CD4-positive, alpha-beta memory T cell (primary cell): Measurements from ENCODE around the gene CST5. TPM values are rescaled to one million over a fixed set of nuclear protein-coding genes. Genes with fewer than 3 reads are reported as not detected.
"Not testable (repeated sequence)": the region's sequence is repeated elsewhere in the genome, so short reads cannot be mapped to it uniquely, and the experiment has no call there.

Source experiments
- CTCF ChIA-PET: fragments of 350-600 bp; sonication (Branson Sonifier 250); formaldehyde crosslinking; loops from one replicate; lab custom pipeline; 2021; ENCODE audit warnings: inconsistent platforms; ENCODE audit not compliant: partially characterized antibody; lab: Charles Lee
- POLR2A ChIA-PET: fragments of 350-600 bp; sonication (Branson Sonifier 250); formaldehyde crosslinking; loops from one replicate; lab custom pipeline; 2021; ENCODE audit not compliant: partially characterized antibody; lab: Charles Lee
- DNase-seq, 5 donors: peaks; one replicate each; pipeline versions ENCODE4 v3.0.0 to v3.0.0-alpha.2; 2020 to 2022; ENCODE audit warnings: mixed read lengths in 1 of 5
- H3K27ac ChIP-seq: one replicate; pipeline ENCODE4 v1.7.0; 2013; ENCODE audit warnings: low read depth, low read length
- H3K27me3 ChIP-seq: 2 replicates; pipeline ENCODE4 v1.7.0; 2013; ENCODE audit warnings: mild to moderate bottlenecking, low read length, moderate library complexity; ENCODE audit not compliant: insufficient read depth
- H3K36me3 ChIP-seq: 2 replicates; pipeline ENCODE4 v1.7.0; 2013; ENCODE audit warnings: mild to moderate bottlenecking, low read length, moderate library complexity; ENCODE audit not compliant: insufficient read depth
- H3K4me1 ChIP-seq: 2 replicates; pipeline ENCODE4 v1.7.0; 2013; ENCODE audit warnings: mild to moderate bottlenecking, low read length, moderate library complexity; ENCODE audit not compliant: insufficient read depth
- H3K4me3 ChIP-seq, 2 donors: one replicate each; pipeline ENCODE4 v1.7.0; 2013; ENCODE audit warnings: low read length in 2 of 2, mild to moderate bottlenecking in 1 of 2
- H3K9me3 ChIP-seq, 2 donors: one replicate each; pipeline ENCODE4 v1.7.0; 2013; ENCODE audit warnings: low read length in 2 of 2, control low read depth in 1 of 2; ENCODE audit not compliant: control insufficient read depth in 1 of 2
- H3K27ac Mint-ChIP-seq, 7 donors: one replicate each; pipeline ENCODE4 v1.8.0; 2020 to 2021; ENCODE audit warnings: mixed read lengths in 7 of 7, mild to moderate bottlenecking in 6 of 7, inconsistent platforms in 3 of 7, moderate library complexity in 3 of 7
- H3K27me3 Mint-ChIP-seq, 2 donors: one replicate each; pipeline ENCODE4 v1.8.0; 2020 to 2021; ENCODE audit warnings: mixed read lengths in 2 of 2
- H3K36me3 Mint-ChIP-seq, 2 donors: one replicate each; pipeline ENCODE4 v1.8.0; 2020 to 2021; ENCODE audit warnings: mixed read lengths in 2 of 2, inconsistent platforms in 1 of 2, mild to moderate bottlenecking in 1 of 2
- H3K4me1 Mint-ChIP-seq, 4 donors: one replicate each; pipeline ENCODE4 v1.8.0; 2020 to 2021; ENCODE audit warnings: mixed read lengths in 4 of 4, mild to moderate bottlenecking in 1 of 4
- H3K4me3 Mint-ChIP-seq, 8 donors: one replicate each; pipeline ENCODE4 v1.8.0; 2020 to 2021; ENCODE audit warnings: mixed read lengths in 8 of 8, mild to moderate bottlenecking in 7 of 8, moderate library complexity in 6 of 8, inconsistent platforms in 3 of 8
- H3K9me3 Mint-ChIP-seq, 8 donors: one replicate each; pipeline ENCODE4 v1.8.0; 2020 to 2021; ENCODE audit warnings: mixed read lengths in 8 of 8, mild to moderate bottlenecking in 5 of 8, inconsistent platforms in 3 of 8, moderate library complexity in 1 of 8
- intact Hi-C: fragments of 100-400 bp; cut with micrococcal nuclease; formaldehyde crosslinking; loops from one replicate; pipeline ENCODE4 v1.15.1; 2023
- polyA plus RNA-seq, 2 donors: library from polyadenylated mRNA; unstranded; fragments of 300-500 nt; fragmentation: Illumina TruSeq; gene quantifications; one replicate each; pipeline ENCODE4 v1.2.3, GENCODE V29; 2021
- total RNA-seq, 2 experiments: library from RNA; stranded (reverse); gene quantifications; one replicate each; pipeline ENCODE4 v1.2.3, GENCODE V29; 2021

CST5 gene
- total and polyA plus RNA-seq, 4 experiments from 2014 or later, result not detected

GRCh38 chr20:23872065-23872464, 7.5 kb downstream of the CST5 start:
- H3K27me3 ChIP-seq, result no peaks in the 10 kb centered on the region
- Mint-ChIP-seq H3K27ac (no peak overlapping the region), H3K4me1 (peaks cover 0 to 8% (median 0%) of the 10 kb centered on the region in 4 donors), H3K27me3 (peaks cover 5 to 32% of the 10 kb centered on the region in 2 donors), H3K36me3 (no peaks in the 10 kb centered on the region), H3K9me3 (no peaks in the 10 kb centered on the region), H3K4me3 (no peak overlapping the region)
- H3K27ac ChIP-seq, result no peak overlapping the region
- no peak overlapping the region for H3K4me3 ChIP-seq
- H3K4me1 ChIP-seq, result no peaks in the 10 kb centered on the region
- DNase-seq, result no peak
- POLR2A ChIA-PET, result no interaction called here
- H3K9me3 ChIP-seq, result no peaks in the 10 kb centered on the region
- CTCF ChIA-PET, result no interaction called here
- no peaks in the 10 kb centered on the region for H3K36me3 ChIP-seq
- intact Hi-C loops, result no loop called here

GRCh38 chr20:23870461-23870860, 9.1 kb downstream of the CST5 start:
- CTCF ChIA-PET, result no interaction called here
- POLR2A ChIA-PET, result no interaction called here
- Mint-ChIP-seq H3K9me3 (no peaks in the 10 kb centered on the region), H3K27ac (no peak overlapping the region), H3K4me1 (peaks cover 0 to 8% (median 0%) of the 10 kb centered on the region in 4 donors), H3K36me3 (no peaks in the 10 kb centered on the region), H3K27me3 (peaks cover 7 to 30% of the 10 kb centered on the region in 2 donors), H3K4me3 (no peak overlapping the region)
- Histone ChIP-seq H3K4me1 (no peaks in the 10 kb centered on the region), H3K4me3 (no peak overlapping the region), H3K27ac (no peak overlapping the region), H3K27me3 (no peaks in the 10 kb centered on the region), H3K36me3 (no peaks in the 10 kb centered on the region), H3K9me3 (no peaks in the 10 kb centered on the region)
- DNase-seq, result no peak
- intact Hi-C loops, result no loop called here

GRCh38 chr20:23869520-23869919, 10.0 kb downstream of the CST5 start:
- POLR2A ChIA-PET, result no interaction called here
- no peak overlapping the region for H3K4me3 Mint-ChIP-seq
- no peaks in the 10 kb centered on the region for H3K36me3 Mint-ChIP-seq

GRCh38 chr20:23868321-23868720, 11.2 kb downstream of the CST5 start:
- Histone ChIP-seq H3K4me1 (no peaks in the 10 kb centered on the region), H3K36me3 (no peaks in the 10 kb centered on the region), H3K27ac (no peak overlapping the region), H3K9me3 (no peaks in the 10 kb centered on the region), H3K4me3 (no peak overlapping the region), H3K27me3 (no peaks in the 10 kb centered on the region)
- intact Hi-C loops, result no loop called here
- H3K4me3 Mint-ChIP-seq, result no peak overlapping the region
- H3K9me3 Mint-ChIP-seq, result peaks cover 0 to 4% (median 0%) of the 10 kb centered on the region in 8 donors
- H3K36me3 Mint-ChIP-seq, result no peaks in the 10 kb centered on the region
- POLR2A ChIA-PET, result no interaction called here
- CTCF ChIA-PET, result no interaction called here
- no peak overlapping the region for H3K27ac Mint-ChIP-seq
- H3K4me1 Mint-ChIP-seq, result peaks cover 0 to 2% (median 0%) of the 10 kb centered on the region in 4 donors
- H3K27me3 Mint-ChIP-seq, result peaks cover 9 to 27% of the 10 kb centered on the region in 2 donors
- DNase-seq, result no peak

More at GRCh38 chr20:23869520-23869919, 10.0 kb downstream of the CST5 start:
- Mint-ChIP-seq H3K9me3 (no peaks in the 10 kb centered on the region), H3K27me3 (peaks cover 9 to 27% of the 10 kb centered on the region in 2 donors), H3K27ac (no peak overlapping the region), H3K4me1 (peaks cover 0 to 6% (median 0%) of the 10 kb centered on the region in 4 donors)
- Histone ChIP-seq H3K9me3 (no peaks in the 10 kb centered on the region), H3K27ac (no peak overlapping the region), H3K4me1 (no peaks in the 10 kb centered on the region), H3K27me3 (no peaks in the 10 kb centered on the region), H3K36me3 (no peaks in the 10 kb centered on the region), H3K4me3 (no peak overlapping the region)
- DNase-seq, result no peak
- intact Hi-C loops, result no loop called here
- CTCF ChIA-PET, result no interaction called here

GRCh38 chr20:23867152-23867776, 12.3 kb downstream of the CST5 start:
- Mint-ChIP-seq H3K36me3 (no peaks in the 10 kb centered on the region), H3K27me3 (peaks cover 9 to 27% of the 10 kb centered on the region in 2 donors), H3K9me3 (peaks cover 0 to 4% (median 0%) of the 10 kb centered on the region in 8 donors), H3K4me3 (no peak overlapping the region), H3K4me1 (no peaks in the 10 kb centered on the region), H3K27ac (no peak overlapping the region)
- Histone ChIP-seq H3K9me3 (no peaks in the 10 kb centered on the region), H3K4me3 (no peak overlapping the region), H3K27ac (no peak overlapping the region), H3K4me1 (no peaks in the 10 kb centered on the region), H3K36me3 (no peaks in the 10 kb centered on the region), H3K27me3 (no peaks in the 10 kb centered on the region)
- POLR2A ChIA-PET, result no interaction called here
- DNase-seq, result no peak
- intact Hi-C loops, result no loop called here
- CTCF ChIA-PET, result no interaction called here

GRCh38 chr20:23860771-23861170, 18.8 kb downstream of the CST5 start:
- H3K36me3 ChIP-seq, POLR2A ChIA-PET, H3K27ac ChIP-seq, H3K27me3 Mint-ChIP-seq, CTCF ChIA-PET, intact Hi-C loops, H3K9me3 ChIP-seq, H3K27ac Mint-ChIP-seq, H3K4me3 ChIP-seq, H3K4me1 Mint-ChIP-seq, DNase-seq, H3K4me1 ChIP-seq, H3K27me3 ChIP-seq, H3K4me3 Mint-ChIP-seq, H3K9me3 Mint-ChIP-seq, H3K36me3 Mint-ChIP-seq: not testable (repeated sequence)

GRCh38 chr20:23857962-23858595, 21.5 kb downstream of the CST5 start:
- Mint-ChIP-seq H3K4me1 (no peaks in the 10 kb centered on the region), H3K9me3 (no peaks in the 10 kb centered on the region), H3K27ac (no peak overlapping the region), H3K4me3 (no peak overlapping the region), H3K36me3 (no peaks in the 10 kb centered on the region), H3K27me3 (peaks cover 0 to 2% of the 10 kb centered on the region in 2 donors)
- intact Hi-C loops, result no loop called here
- Histone ChIP-seq H3K9me3 (no peaks in the 10 kb centered on the region), H3K27me3 (no peaks in the 10 kb centered on the region), H3K36me3 (no peaks in the 10 kb centered on the region), H3K4me1 (no peaks in the 10 kb centered on the region), H3K4me3 (no peak overlapping the region), H3K27ac (no peak overlapping the region)
- CTCF ChIA-PET, result no interaction called here
- DNase-seq, result no peak
- POLR2A ChIA-PET, result no interaction called here
